Activated T-helper 9 cell treated with anti-CD3 and anti-CD28 coated beads, Interleukin-2, amount 50 U/mL, for 16 hours (primary cell): Measurements from ENCODE around the gene MAGEB17.
"Not testable (repeated sequence)": the region's sequence is repeated elsewhere in the genome, so short reads cannot be mapped to it uniquely, and the experiment has no call there.

Experiments
- DNase-seq: peaks from one replicate; pipeline ENCODE4 v3.0.0-alpha.2; 2020; ENCODE audit warnings: low read depth

MAGEB17 gene

GRCh38 chrX:16167181-16167580 is at the start of gene MAGEB17:
Gene MAGEB17 (plus strand): TSS chrX:16167481. CDS start chrX:16170383, 2,902 bp downstream.
- DNase-seq: no peak

GRCh38 chrX:16119353-16120220 is 47.7 kb upstream of the MAGEB17 start:
- DNase-seq: no peak

GRCh38 chrX:16120431-16120830 is 46.9 kb upstream of the MAGEB17 start:
- DNase-seq: no peak

GRCh38 chrX:16123222-16123786 is 44.0 kb upstream of the MAGEB17 start, which contains the start of gene GRPR:
Gene GRPR (plus strand): TSS chrX:16123565. CDS start chrX:16123954, 389 bp downstream.
- DNase-seq: peak; percentile 17

- DNase-seq: no peak
Measured at GRCh38 chrX:16124201-16124600, 43.1 kb upstream of the MAGEB17 start.

GRCh38 chrX:16125520-16126149 is 41.6 kb upstream of the MAGEB17 start:
- no peak for DNase-seq

- no peak for DNase-seq
Measured at GRCh38 chrX:16130707-16131106, 36.6 kb upstream of the MAGEB17 start.

GRCh38 chrX:16134936-16135335 is 32.3 kb upstream of the MAGEB17 start:
- no peak for DNase-seq

GRCh38 chrX:16136080-16136479 is 31.2 kb upstream of the MAGEB17 start:
- no peak for DNase-seq

- no peak for DNase-seq
Measured at GRCh38 chrX:16137416-16138107, 29.7 kb upstream of the MAGEB17 start.

GRCh38 chrX:16138108-16138427 is 29.2 kb upstream of the MAGEB17 start:
- DNase-seq: no peak

- DNase-seq: no peak
Measured at GRCh38 chrX:16140448-16140847, 26.8 kb upstream of the MAGEB17 start.

GRCh38 chrX:16140983-16141382 is 26.3 kb upstream of the MAGEB17 start:
- no peak for DNase-seq

GRCh38 chrX:16141422-16142245 is 25.6 kb upstream of the MAGEB17 start:
- DNase-seq: no peak

GRCh38 chrX:16142246-16142558 is 25.1 kb upstream of the MAGEB17 start:
- no peak for DNase-seq

GRCh38 chrX:16143968-16144367 is 23.3 kb upstream of the MAGEB17 start:
- DNase-seq: no peak

- DNase-seq: no peak
Measured at GRCh38 chrX:16144420-16144819, 22.9 kb upstream of the MAGEB17 start.

GRCh38 chrX:16145093-16145492 is 22.2 kb upstream of the MAGEB17 start:
- DNase-seq: not testable (repeated sequence)

GRCh38 chrX:16145656-16146055 is 21.6 kb upstream of the MAGEB17 start:
- no peak for DNase-seq

GRCh38 chrX:16148896-16149295 is 18.4 kb upstream of the MAGEB17 start:
- no peak for DNase-seq

- DNase-seq: no peak
Measured at GRCh38 chrX:16155581-16156096, 11.6 kb upstream of the MAGEB17 start.
